Activated effector memory CD4-positive, alpha-beta T cell treated with Interleukin-2 at 50 U/mL for 16 hours (primary cell): Measurements from ENCODE around the gene SF3B2.
A peak's percentile ranks its signal among the peaks of the same experiment; 100 is the strongest.
"Not testable (repeated sequence)": the region's sequence is repeated elsewhere in the genome, so short reads cannot be mapped to it uniquely, and the experiment has no call there.

Source experiments
- DNase-seq: peaks from one replicate; pipeline ENCODE4 v3.0.0-alpha.2; 2020

SF3B2 gene

DNA sequence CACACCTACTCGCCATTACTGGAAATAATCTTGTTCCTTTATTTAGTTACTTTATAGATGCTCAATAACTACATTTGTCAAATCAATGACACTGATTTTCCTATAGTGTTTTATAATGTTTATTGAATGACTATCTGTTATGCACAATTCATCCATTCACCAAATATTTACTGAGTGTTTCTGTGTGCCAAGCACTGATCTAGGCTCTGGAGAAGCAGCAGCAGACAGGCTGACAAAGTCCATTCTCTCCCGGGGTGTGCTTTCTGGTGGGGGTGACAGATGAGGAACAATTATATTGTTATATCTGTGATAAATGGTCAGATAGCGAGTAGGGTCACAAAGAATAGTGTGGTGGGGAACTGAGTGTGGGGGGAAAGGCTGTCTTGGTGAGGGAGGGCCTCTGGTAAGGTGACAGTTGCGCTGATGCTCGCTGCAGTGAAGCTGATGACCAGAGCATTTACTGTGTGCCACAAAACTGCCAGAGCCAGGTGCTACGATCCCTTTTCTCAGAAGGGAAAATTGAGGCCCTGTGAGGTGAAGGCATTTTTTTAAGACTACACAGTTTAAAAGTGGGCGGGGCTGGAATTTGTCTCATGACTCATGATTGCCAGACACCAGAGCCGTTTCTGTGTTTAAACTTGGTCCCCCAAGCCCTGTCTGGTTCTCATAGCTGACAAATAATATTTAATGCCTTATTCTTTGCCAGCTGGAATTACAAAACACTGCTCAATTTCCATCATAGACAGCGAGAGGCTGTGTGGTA, 28.1 kb downstream of the SF3B2 start:
- peak; percentile 57 for DNase-seq

GRCh38 chr11:66081505-66081904, 29.3 kb downstream of the SF3B2 start:
- DNase-seq = peak; percentile 75

GRCh38 chr11:66082946-66083698, 31.0 kb downstream of the SF3B2 start:
- no peak for DNase-seq

DNA sequence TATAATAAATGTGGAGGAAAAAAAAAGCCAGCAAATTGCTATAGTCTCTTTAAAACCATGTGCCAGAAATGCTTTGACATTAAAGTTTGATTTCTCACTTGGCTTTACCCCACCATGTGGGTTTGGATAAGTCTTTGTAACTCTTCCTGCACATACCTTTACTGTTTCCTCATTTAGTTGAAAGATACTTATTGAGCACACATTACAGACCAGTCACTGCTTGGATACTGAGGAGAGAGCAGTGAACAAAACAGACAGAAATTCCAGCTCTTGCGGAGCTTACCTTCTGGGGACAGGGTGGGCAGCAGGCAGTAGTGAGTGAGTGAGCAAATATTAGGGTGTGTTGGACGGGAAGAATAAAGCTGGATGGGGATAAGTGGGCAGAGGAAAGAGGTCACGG, 31.6 kb downstream of the SF3B2 start:
- no peak for DNase-seq

GRCh38 chr11:66084821-66085475, 32.8 kb downstream of the SF3B2 start:
- no peak for DNase-seq

DNA sequence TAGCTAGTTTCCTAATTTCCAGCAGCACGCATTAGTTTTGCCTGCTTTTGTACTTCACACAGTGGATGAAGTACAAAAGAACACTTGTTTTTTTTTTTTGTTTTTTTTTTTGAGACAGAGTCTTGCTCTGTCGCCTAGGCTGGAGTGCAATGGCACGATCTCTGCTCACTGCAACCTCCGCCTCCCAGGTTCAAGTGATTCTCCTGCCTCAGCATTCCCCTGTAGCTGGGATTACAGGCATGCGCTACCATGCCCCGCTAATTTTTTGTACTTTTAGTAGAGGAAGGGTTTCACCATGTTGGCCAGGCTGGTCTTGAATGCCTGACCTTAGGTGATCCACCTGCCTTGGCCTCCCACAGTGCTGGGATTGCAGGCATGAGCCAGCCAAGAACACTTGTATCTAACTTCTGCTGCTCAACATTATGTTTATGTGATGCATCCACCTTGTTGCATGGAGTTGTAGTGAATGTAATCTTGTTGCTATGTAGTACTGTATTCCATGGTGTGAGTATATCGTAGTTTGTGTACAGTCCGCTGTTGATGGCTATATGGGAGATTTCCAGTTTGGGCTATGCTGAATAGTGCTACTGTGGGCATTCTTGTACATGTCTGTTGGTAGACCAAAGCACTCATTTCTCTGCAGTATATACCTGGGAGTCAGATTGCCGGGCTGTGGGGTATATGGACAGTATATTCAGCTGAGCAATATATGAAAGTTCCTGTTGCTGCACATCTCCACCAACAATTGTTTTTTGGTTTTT, 35.2 kb downstream of the SF3B2 start:
- DNase-seq = no peak

DNA sequence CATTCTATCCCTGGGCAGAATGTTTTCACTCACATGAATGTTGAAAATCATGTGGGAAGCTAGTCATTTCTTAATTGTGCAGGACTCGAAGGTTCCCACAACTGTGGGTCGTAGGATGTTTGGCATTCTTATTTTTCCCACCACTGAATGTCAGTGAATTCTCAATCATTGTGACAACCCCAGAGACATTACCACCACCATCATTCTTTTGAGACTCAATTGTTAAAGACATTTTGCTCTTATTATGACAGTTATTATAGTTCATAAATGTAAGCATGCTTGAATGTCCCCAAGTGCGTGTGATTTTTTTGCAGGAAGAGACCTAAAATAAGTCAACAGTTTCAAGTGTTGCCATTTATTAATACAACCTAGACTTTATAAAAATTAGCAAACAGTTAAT, 36.9 kb downstream of the SF3B2 start:
- no peak for DNase-seq

DNA sequence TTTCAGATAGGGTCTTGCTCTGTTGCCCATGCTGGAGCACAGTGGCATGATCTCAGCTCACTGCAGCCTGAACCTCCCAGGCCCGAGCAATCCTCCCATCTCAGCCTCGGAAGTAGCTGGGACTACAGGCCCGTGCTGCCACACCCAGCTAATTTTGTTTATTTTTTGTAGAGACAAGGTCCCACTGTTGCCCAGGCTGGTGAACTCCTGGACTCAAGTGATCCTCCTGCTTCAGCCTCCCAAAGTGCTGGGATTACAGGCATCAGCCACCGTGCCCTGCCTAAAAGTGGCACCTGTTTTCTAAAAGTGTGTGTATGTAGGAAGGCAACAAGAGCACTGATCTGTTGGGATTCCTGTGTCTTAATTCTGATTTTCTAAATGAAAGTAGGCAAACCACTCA, 38.1 kb downstream of the SF3B2 start:
- DNase-seq = no peak

DNA sequence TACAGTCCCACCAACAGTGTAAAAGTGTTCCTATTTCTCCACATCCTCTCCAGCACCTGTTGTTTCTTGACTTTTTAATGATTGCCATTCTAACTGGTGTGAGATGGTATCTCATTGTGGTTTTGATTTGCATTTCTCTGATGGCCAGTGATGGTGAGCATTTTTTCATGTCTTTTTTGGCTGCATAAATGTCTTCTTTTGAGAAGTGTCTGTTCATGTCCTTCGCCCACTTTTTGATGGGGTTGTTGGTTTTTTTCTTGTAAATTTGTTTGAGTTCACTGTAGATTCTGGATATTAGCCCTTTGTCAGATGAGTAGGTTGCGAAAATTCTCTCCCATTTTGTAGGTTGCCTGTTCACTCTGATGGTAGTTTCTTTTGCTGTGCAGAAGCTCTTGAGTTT, 40.0 kb downstream of the SF3B2 start:
- DNase-seq = not testable (repeated sequence)

DNA sequence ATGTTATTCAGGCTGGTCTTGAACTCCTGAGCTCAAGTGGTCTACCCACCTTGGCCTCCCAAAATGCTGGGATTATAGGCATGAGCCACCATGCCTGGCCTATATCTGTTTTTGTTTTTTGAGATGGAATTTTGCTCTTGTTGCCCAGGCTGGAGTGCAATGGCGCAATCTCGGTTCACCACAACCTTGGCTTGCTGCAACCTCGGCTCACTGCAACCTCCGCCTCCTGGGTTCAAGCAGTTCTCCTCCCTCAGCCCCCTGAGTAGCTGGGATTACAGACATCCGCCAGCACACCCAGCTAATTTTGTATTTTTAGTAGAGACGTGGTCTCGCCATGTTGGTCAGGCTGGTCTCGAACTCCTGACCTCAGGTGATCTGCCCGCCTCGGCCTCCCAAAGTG, 47.6 kb downstream of the SF3B2 start:
- not testable (repeated sequence) for DNase-seq

- DNase-seq = peak; percentile 55
These were observed 48.3 kb downstream of the SF3B2 start for GRCh38 chr11:66100272-66101065.

GRCh38 chr11:66101066-66101464, 48.9 kb downstream of the SF3B2 start:
- no peak for DNase-seq

- no peak for DNase-seq
These were observed 52.0 kb downstream of the SF3B2 start for GRCh38 chr11:66104057-66104638.

DNA sequence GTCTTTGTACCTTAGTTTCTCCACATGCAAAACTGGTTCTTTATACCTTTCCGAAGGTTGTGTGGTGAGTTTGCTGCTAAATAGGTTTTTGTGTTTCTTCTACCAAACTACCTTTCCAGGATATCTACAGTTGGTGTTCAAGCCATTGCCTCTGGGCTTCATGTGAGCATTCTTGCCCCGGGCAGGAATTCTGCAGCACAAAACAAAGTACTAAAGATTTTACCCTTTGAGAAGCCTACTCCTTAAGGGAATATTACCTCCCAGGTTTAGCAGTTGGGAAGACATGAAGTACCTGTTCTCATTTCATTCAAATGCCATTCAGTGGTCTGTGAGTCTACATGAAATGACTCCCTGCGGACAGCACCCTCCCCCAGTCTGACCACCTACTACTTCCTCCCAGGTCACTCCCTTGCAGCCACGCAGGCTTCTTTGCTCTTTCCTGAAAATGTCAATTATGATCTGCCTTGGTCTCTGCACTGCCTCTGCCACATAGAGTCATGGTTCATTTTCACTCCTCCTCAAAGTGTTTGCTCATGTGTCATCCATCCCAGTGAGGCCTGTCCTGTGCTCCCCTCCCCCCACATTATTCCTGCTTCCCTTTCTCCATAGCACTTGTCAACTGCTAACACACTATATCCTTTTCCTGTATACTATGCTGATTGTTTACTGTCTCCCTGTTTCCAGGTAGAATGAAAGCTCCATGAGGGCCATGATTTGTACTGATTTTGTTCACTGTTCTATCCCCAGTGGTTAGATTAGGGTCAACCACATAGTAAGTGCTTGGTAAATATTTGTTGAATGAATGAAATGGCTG, 54.8 kb downstream of the SF3B2 start:
- DNase-seq = no peak

DNA sequence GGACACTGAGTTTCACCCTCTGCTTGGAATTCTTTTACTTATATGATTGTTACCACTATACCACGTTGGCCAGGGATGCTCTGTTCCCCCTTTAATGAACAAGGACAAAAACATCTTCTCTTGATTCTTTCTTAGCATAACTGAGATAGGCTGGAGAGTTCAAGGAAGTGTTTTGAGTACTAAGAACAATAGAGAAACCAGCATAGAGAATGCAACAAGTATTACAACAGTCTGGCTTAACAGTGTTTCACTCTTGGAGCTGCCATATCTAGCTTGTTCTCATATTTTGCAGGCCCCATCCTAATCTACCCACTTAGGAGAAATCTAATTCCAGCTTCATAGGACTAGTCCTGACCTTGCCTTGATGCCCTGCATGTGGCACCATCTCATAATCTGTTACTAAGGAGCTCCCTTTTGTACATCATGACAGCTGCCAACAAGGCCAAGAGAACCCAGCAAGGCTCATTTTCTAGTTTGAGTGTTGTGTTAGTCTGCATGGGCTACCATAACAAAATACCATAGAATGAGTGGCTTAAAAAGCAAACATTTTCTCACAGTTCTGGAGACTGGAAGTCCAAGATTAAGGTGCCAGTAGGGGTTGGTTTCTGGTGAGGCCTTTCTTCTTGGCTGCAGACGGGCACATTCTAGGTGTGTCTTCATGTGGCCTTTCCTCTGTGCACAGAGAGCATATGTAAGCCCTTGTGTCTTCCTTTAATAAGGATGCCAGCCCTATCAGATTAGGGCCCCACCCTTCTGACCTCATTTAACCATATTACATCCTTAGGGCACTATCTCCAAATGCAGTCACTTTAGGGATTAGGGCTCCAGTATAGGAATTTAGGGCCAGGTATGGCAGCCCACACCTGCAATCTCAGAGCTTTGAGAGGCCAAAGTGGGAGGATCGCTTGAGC, 55.7 kb downstream of the SF3B2 start:
- DNase-seq = no peak

- no peak for DNase-seq
These were observed 57.1 kb downstream of the SF3B2 start for GRCh38 chr11:66109294-66109693.

GRCh38 chr11:66111158-66111557, 59.0 kb downstream of the SF3B2 start:
- no peak for DNase-seq

DNA sequence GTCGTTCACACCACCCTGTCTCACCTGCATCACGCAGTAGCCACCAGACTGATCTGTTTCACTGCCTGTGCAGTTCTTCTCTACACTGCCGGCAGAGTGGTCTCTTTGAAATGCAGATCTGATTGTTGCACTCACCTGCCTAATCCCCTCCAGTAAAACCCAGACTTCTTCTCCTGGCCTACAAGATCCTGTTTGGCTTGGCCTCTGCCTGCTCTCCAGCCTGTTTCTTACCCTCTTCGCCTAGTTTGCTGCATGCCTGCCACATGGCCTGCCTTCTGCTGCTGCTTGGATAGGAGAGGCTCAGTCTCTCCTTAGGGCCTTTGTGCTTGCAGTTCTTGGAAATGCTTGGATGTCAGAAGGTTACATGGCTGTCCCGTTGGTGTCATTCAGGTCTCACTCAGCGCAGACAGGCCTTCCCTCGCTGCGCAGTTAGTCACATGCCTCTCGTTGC, 59.9 kb downstream of the SF3B2 start:
- no peak for DNase-seq

DNA sequence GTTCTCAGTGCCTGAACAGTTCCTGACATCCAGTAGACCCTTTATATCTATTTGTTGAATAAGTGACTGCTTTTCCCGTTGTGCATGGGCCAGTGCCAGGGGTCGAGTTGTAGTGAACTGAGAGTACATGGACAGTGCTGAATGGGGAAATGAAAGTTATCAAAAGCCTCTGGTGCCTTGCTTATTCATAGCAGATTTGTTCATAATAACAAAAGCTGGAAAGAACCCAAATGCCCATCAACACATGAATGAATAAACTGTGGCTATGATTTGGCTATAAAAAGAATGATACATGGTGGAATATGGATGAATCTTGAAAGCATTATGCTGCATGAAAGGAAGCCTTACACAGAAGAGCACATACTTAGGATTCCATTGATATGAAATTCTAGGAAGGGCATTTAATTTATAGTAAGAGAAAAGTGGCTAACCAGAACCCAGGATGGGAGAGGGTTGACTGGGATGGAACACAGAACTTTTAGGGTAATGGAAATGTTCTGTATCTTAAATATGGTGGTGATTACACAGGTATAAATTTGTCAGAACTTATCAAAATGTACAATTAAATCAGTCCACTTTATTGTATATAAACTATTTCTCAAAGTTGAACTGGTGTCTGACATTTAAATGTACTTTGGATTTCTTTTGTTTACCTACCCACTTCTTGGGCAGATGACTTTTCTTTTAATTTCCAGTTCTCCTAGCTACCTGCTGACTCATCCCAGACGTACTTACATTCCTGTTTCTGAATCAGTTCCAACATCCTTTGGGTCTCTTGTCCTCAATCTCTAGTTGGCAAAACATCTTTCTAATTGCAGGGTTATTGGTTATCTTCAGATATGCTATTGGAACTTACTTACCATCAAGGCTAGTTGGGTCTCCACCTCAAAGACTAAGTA, 60.7 kb downstream of the SF3B2 start:
- DNase-seq = no peak
